ENCODE measurements around the gene DLGAP1. TPM values are rescaled to one million over a fixed set of nuclear protein-coding genes. Genes with fewer than 3 reads are reported as not detected.

The DLGAP1 gene
- total and polyA plus RNA-seq, 2 of the 13 experiments (the other 11 are each of a cell fraction or from before 2014, with no cell fraction given) = 0.01 TPM; not detected in 1

- TF ChIP-seq ZNF263 (CRISPR knock-in tag; IDR thresholded peaks at IDR 0.05) (peak; percentile 30), ZNF574 (CRISPR knock-in tag; IDR thresholded peaks at IDR 0.05) (peak; percentile 44; the same call in 1 of the 2 replicates), ZFY (CRISPR knock-in tag; IDR thresholded peaks at IDR 0.05) (peak; percentile 33; the same call in 1 of the 2 replicates), GATA4 (IDR thresholded peaks at IDR 0.05; ENCODE audit: borderline replicate concordance, low read depth) (no peak), GFI1 (CRISPR knock-in tag; IDR thresholded peaks at IDR 0.05; ENCODE audit: borderline replicate concordance) (peak; percentile 77; the same call in 1 of the 2 replicates), THAP7 (CRISPR knock-in tag; IDR thresholded peaks at IDR 0.05) (0 out of 2 replicates have a peak, but pooled peaks have one; percentile 50), ZZZ3 (CRISPR knock-in tag; IDR thresholded peaks at IDR 0.05; ENCODE audit: borderline replicate concordance) (0 out of 2 replicates have a peak, but pooled peaks have one; percentile 38), CREBL2 (CRISPR knock-in tag; IDR thresholded peaks at IDR 0.05; ENCODE audit: borderline replicate concordance) (no peak), NCOA1 (CRISPR knock-in tag; IDR thresholded peaks at IDR 0.05) (no peak), SALL2 (CRISPR knock-in tag; IDR thresholded peaks at IDR 0.05) (peak; percentile 18; the same call in 1 of the 2 replicates), ZSCAN9 (CRISPR knock-in tag; IDR thresholded peaks at IDR 0.05; ENCODE audit: borderline replicate concordance) (no peak), TGIF2 (CRISPR knock-in tag; IDR thresholded peaks at IDR 0.05) (0 out of 2 replicates have a peak, but pooled peaks have one; percentile 32), EP300 (IDR thresholded peaks at IDR 0.05; ENCODE audit: low read depth in 2 of 2, low read length in 2 of 2) (peak in 1 of 2 experiments; percentile 26; a peak in 1 of 4 replicates), EP300 (CRISPR knock-in tag; IDR thresholded peaks at IDR 0.05; ENCODE audit: borderline replicate concordance) (no peak)
- TF ChIP-seq, protein P1, sequence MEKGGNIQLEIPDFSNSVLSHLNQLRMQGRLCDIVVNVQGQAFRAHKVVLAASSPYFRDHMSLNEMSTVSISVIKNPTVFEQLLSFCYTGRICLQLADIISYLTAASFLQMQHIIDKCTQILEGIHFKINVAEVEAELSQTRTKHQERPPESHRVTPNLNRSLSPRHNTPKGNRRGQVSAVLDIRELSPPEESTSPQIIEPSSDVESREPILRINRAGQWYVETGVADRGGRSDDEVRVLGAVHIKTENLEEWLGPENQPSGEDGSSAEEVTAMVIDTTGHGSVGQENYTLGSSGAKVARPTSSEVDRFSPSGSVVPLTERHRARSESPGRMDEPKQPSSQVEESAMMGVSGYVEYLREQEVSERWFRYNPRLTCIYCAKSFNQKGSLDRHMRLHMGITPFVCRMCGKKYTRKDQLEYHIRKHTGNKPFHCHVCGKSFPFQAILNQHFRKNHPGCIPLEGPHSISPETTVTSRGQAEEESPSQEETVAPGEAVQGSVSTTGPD (CRISPR knock-in tag; IDR thresholded peaks at IDR 0.05) = no peak; the same call in 1 of the 2 replicates
- TF ChIP-seq, protein P2, sequence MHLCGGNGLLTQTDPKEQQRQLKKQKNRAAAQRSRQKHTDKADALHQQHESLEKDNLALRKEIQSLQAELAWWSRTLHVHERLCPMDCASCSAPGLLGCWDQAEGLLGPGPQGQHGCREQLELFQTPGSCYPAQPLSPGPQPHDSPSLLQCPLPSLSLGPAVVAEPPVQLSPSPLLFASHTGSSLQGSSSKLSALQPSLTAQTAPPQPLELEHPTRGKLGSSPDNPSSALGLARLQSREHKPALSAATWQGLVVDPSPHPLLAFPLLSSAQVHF (CRISPR knock-in tag; IDR thresholded peaks at IDR 0.05) = no peak
- TF ChIP-seq, protein P3, sequence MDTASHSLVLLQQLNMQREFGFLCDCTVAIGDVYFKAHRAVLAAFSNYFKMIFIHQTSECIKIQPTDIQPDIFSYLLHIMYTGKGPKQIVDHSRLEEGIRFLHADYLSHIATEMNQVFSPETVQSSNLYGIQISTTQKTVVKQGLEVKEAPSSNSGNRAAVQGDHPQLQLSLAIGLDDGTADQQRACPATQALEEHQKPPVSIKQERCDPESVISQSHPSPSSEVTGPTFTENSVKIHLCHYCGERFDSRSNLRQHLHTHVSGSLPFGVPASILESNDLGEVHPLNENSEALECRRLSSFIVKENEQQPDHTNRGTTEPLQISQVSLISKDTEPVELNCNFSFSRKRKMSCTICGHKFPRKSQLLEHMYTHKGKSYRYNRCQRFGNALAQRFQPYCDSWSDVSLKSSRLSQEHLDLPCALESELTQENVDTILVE (CRISPR knock-in tag; IDR thresholded peaks at IDR 0.05) = peak; percentile 12; the same call in 1 of the 2 replicates
- TF ChIP-seq, protein P4, sequence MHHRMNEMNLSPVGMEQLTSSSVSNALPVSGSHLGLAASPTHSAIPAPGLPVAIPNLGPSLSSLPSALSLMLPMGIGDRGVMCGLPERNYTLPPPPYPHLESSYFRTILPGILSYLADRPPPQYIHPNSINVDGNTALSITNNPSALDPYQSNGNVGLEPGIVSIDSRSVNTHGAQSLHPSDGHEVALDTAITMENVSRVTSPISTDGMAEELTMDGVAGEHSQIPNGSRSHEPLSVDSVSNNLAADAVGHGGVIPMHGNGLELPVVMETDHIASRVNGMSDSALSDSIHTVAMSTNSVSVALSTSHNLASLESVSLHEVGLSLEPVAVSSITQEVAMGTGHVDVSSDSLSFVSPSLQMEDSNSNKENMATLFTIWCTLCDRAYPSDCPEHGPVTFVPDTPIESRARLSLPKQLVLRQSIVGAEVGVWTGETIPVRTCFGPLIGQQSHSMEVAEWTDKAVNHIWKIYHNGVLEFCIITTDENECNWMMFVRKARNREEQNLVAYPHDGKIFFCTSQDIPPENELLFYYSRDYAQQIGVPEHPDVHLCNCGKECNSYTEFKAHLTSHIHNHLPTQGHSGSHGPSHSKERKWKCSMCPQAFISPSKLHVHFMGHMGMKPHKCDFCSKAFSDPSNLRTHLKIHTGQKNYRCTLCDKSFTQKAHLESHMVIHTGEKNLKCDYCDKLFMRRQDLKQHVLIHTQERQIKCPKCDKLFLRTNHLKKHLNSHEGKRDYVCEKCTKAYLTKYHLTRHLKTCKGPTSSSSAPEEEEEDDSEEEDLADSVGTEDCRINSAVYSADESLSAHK (CRISPR knock-in tag; IDR thresholded peaks at IDR 0.05; ENCODE audit: borderline replicate concordance) = no peak
Observed at GRCh38 chr18:3451183-3451988, 1003.7 kb downstream of the DLGAP1 start (continued).

Data from HepG2 (cell line).